Transverse colon (tissue), 4 donors: ENCODE data around the gene CDCA8.

ENCODE experiments used
- CTCF ChIP-seq, 5 experiments: fragments of 200-600 bp in 3 of 5; fragments of 450-650 bp in 2 of 5; sonication (generic) in 3 of 5; IDR thresholded peaks; 1 replicate in 2 of 5; 2 replicates in 3 of 5; pipeline ENCODE4 v1.5.1; 2016 to 2017; ENCODE audit warnings: antibody characterized with exemption in 5 of 5, inconsistent platforms in 3 of 5, mild to moderate bottlenecking in 2 of 5, moderate library complexity in 1 of 5
- EP300 ChIP-seq: sonication (generic); formaldehyde crosslinking; IDR thresholded peaks from one replicate; pipeline ENCODE4 v1.6.1; 2017; ENCODE audit warnings: antibody characterized with exemption, low read depth
- POLR2A ChIP-seq: fragments of 450-650 bp; IDR thresholded peaks from one replicate; pipeline ENCODE4 v1.6.1; 2016; ENCODE audit warnings: antibody characterized with exemption, mild to moderate bottlenecking, moderate library complexity
- POLR2AphosphoS5 ChIP-seq, 3 donors: sonication (generic); formaldehyde crosslinking; IDR thresholded peaks; one replicate each; pipeline ENCODE4 v1.6.1; 2016; ENCODE audit warnings: antibody characterized with exemption in 3 of 3

- TF ChIP-seq POLR2A (no peak), CTCF (IDR thresholded peaks at IDR 0.05) (no peak), POLR2AphosphoS5 (IDR thresholded peaks at IDR 0.05) (no peak), EP300 (no peak)
These were observed 48.8 kb downstream of the CDCA8 start for GRCh38 chr1:37741130-37741529.
